Panc1 (cell line): Measurements from ENCODE around the gene CNBP. TPM values are rescaled to one million over a fixed set of nuclear protein-coding genes. Genes with fewer than 3 reads are reported as not detected.

Experiments used
- ATAC-seq: fragments of 200-7000 bp; cut with Tn5 transposase; 2 replicates; pipeline ENCODE4 v1.9.1; 2020; ENCODE audit warnings: mild to moderate bottlenecking, moderate library complexity
- BruUV-seq: library from RNA; stranded (reverse); fragments of 400-500 nt; replicated peaks from 2 replicates; lab custom pipeline; 2021; lab: Mats Ljungman, UMichigan
- CTCF ChIA-PET: fragments of 300-600 bp; sonication (Branson Sonifier 250); formaldehyde crosslinking; loops from one replicate; lab custom pipeline; 2022; ENCODE audit warnings: antibody characterized with exemption; lab: Charles Lee
- POLR2A ChIA-PET: fragments of 300-600 bp; sonication (Branson Sonifier 250); formaldehyde crosslinking; loops from one replicate; lab custom pipeline; 2022; ENCODE audit warnings: antibody characterized with exemption; lab: Charles Lee
- DNase-seq: peaks from one replicate; pipeline ENCODE4 v3.0.0-alpha.2; 2010; ENCODE audit warnings: low read depth, low spot score
- H3K27ac ChIP-seq: 2 replicates; pipeline ENCODE4 v1.5.1; 2011; ENCODE audit warnings: mild to moderate bottlenecking, low read length, inconsistent platforms
- H3K27me3 ChIP-seq: fragments of 200-500 bp; sonication (Bioruptor generic); 2 replicates; pipeline ENCODE4 v1.6.0; 2014; ENCODE audit warnings: low read length, inconsistent platforms; ENCODE audit not compliant: control insufficient read depth, insufficient read depth
- H3K36me3 ChIP-seq: fragments of 200-500 bp; sonication (Bioruptor generic); 2 replicates; pipeline ENCODE4 v1.5.1; 2014; ENCODE audit warnings: inconsistent platforms, mild to moderate bottlenecking, low read length, moderate library complexity; ENCODE audit not compliant: control insufficient read depth, insufficient read depth
- H3K4me1 ChIP-seq: 2 replicates; pipeline ENCODE4 v1.5.1; 2011; ENCODE audit warnings: inconsistent platforms, mild to moderate bottlenecking, low read length, moderate library complexity; ENCODE audit not compliant: control insufficient read depth, insufficient read depth
- H3K4me3 ChIP-seq, 2 experiments: 2 replicates each; pipeline ENCODE4 v1.5.1; 2011 to 2012; ENCODE audit warnings: low read depth in 2 of 2, low read length in 2 of 2, mild to moderate bottlenecking in 2 of 2, inconsistent platforms in 1 of 2, moderate library complexity in 1 of 2
- H3K9me3 ChIP-seq: fragments of 200-500 bp; sonication (Bioruptor generic); 2 replicates; pipeline ENCODE4 v1.5.1; 2014; ENCODE audit warnings: low read depth, mild to moderate bottlenecking, inconsistent platforms, low read length, moderate library complexity; ENCODE audit not compliant: control insufficient read depth, insufficient read depth
- CTCF ChIP-seq: fragments of 450-650 bp; IDR thresholded peaks from 2 replicates; pipeline ENCODE4 v1.5.1; 2017; ENCODE audit warnings: mild to moderate bottlenecking
- POLR2AphosphoS5 ChIP-seq: IDR thresholded peaks from 2 replicates; pipeline ENCODE4 v1.6.1; 2012; ENCODE audit warnings: mild to moderate bottlenecking, low read depth, low read length, moderate library complexity
- SIN3A ChIP-seq: IDR thresholded peaks from 2 replicates; pipeline ENCODE4 v1.6.1; 2012; ENCODE audit warnings: low read depth, mild to moderate bottlenecking, low read length, moderate library complexity, borderline replicate concordance; ENCODE audit not compliant: insufficient read depth
- TCF7L2 ChIP-seq: IDR thresholded peaks from 2 replicates; pipeline ENCODE4 v1.6.1; 2011; ENCODE audit warnings: mild to moderate bottlenecking, low read depth, low read length, inconsistent platforms
- in situ Hi-C: cut with HindIII; loops from 2 replicates; pipeline ENCODE4 v1.10.0; 2016; ENCODE audit warnings: low sequenced_read_pairs, low pct_unique_long_range_greater_than_20kb
- intact Hi-C: fragments of 100-400 bp; cut with micrococcal nuclease; formaldehyde crosslinking; loops from one replicate; pipeline ENCODE4 v1.10.0; 2022; ENCODE audit not compliant: unreplicated experiment
- total RNA-seq: library from RNA; stranded (reverse); gene quantifications from one replicate; pipeline ENCODE4 v1.2.1, GENCODE V29; 2021; ENCODE audit not compliant: unreplicated experiment
- TF ChIP-seq, protein P1 (sequence below), 2 experiments: IDR thresholded peaks; 2 replicates each; pipeline ENCODE4 v1.6.1; 2011 to 2012; ENCODE audit warnings: low read depth in 2 of 2, control low read depth in 1 of 2, low read length in 1 of 2, mild to moderate bottlenecking in 1 of 2, moderate library complexity in 1 of 2; ENCODE audit not compliant: insufficient read depth in 1 of 2

Gene CNBP
- total RNA-seq, 1 experiment from 2014 or later = 355 TPM

DNA sequence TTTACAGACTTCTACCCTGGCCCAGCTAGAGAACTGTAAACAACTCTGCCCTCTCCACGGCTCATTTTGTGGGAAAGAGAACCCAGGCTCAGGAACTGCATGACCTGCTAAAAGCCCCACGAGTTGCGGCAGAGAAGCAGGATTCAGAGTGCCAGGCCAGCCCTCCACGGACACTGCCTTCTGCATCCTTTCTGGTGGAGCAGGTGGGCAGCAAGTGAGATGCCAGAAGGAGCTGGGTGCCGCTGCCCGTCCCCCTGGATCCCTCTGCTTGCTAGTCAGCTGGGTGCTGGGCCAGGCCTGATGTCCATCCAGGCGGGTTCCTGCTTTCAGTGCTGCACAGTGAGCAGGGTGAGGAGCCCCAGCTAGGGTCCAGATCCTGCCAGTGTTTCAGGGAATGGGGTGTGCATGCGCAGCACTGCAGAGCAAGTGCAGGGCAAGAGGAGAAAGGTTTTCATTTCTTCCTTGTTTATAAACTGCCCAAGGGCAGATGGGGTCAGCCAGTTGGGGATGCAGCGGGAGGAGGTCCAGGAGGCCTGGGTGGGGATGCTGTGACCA, 56.9 kb downstream of the CNBP start:
- TF ChIP-seq TCF7L2 (no peak), SIN3A (no peak), POLR2AphosphoS5 (no peak)
- TF ChIP-seq, protein P1, sequence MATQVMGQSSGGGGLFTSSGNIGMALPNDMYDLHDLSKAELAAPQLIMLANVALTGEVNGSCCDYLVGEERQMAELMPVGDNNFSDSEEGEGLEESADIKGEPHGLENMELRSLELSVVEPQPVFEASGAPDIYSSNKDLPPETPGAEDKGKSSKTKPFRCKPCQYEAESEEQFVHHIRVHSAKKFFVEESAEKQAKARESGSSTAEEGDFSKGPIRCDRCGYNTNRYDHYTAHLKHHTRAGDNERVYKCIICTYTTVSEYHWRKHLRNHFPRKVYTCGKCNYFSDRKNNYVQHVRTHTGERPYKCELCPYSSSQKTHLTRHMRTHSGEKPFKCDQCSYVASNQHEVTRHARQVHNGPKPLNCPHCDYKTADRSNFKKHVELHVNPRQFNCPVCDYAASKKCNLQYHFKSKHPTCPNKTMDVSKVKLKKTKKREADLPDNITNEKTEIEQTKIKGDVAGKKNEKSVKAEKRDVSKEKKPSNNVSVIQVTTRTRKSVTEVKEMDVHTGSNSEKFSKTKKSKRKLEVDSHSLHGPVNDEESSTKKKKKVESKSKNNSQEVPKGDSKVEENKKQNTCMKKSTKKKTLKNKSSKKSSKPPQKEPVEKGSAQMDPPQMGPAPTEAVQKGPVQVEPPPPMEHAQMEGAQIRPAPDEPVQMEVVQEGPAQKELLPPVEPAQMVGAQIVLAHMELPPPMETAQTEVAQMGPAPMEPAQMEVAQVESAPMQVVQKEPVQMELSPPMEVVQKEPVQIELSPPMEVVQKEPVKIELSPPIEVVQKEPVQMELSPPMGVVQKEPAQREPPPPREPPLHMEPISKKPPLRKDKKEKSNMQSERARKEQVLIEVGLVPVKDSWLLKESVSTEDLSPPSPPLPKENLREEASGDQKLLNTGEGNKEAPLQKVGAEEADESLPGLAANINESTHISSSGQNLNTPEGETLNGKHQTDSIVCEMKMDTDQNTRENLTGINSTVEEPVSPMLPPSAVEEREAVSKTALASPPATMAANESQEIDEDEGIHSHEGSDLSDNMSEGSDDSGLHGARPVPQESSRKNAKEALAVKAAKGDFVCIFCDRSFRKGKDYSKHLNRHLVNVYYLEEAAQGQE (IDR thresholded peaks at IDR 0.05; ENCODE audit: insufficient read depth in 1 of 2, low read depth in 2 of 2, low read length in 1 of 2) = no peak
- no peaks in the 10 kb centered on the region for H3K27me3 ChIP-seq
- H3K9me3 ChIP-seq = no peaks in the 10 kb centered on the region
- no peak overlapping the region for H3K27ac ChIP-seq
- H3K36me3 ChIP-seq = no peaks in the 10 kb centered on the region; the same call in 1 of the 2 replicates
- ATAC-seq (no peak), DNase-seq (no peak)
- H3K4me1 ChIP-seq = no peaks in the 10 kb centered on the region; the same call in 1 of the 2 replicates
- CTCF ChIA-PET = no interaction called here
- POLR2A ChIA-PET = no interaction called here
- BruUV-seq = no TSS peak
- intact Hi-C loops = no loop called here
- in situ Hi-C loops = loop anchor here (10.0 kb wide), 1 partner anchor 132 kb away; the partner anchor contains the start of gene CFAP92
- H3K4me3 ChIP-seq = no peak overlapping the region

DNA sequence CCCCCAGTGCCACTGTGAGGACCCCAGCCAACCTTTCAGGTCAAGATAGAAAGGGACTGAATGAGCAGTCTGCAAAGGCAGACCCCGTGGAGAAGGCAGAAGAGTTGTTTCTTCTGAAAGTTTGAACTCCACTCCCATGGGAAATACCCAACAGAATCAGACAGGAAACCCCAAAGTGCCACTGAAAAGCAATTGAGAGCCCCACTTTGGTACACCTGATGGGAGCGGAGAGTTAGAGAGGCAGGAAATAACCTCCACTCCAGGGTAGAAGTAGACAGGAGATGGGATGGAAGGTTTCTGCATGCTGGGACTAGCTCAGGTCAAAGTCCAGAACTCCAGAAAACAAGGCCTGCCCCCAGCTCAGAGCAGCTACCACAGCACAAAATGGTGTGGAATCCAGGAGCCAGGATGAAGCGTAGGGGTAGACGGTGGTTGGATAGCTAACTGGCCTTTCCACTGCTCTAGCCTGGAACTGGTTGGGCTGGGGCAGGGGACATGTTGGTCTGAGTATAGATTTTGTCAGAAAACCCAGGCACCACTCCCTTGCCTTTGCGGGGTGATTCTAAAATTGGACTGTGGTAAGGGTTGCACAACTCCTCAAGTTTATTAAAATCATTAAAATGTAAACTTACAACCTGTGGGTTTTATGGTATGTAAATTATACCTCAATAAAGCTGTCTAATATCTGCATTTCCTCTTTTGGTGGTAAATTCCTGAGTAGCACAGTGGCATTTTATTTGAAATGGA, 60.2 kb downstream of the CNBP start:
- no peaks in the 10 kb centered on the region for H3K9me3 ChIP-seq
- H3K27ac ChIP-seq = peak overlapping the region; percentile 26; the same call in 1 of the 2 replicates
- no TSS peak for BruUV-seq
- no peaks in the 10 kb centered on the region; the same call in 1 of the 2 replicates for H3K36me3 ChIP-seq
- H3K27me3 ChIP-seq = no peaks in the 10 kb centered on the region
- in situ Hi-C loops = loop anchor here (10.0 kb wide), 1 partner anchor 129 kb away; the partner anchor contains the start of gene CFAP92
- TF ChIP-seq CTCF = no peak
- TF ChIP-seq TCF7L2 = no peak
- TF ChIP-seq, protein P1 (IDR thresholded peaks at IDR 0.05; ENCODE audit: insufficient read depth in 1 of 2, low read depth in 2 of 2, low read length in 1 of 2) = no peak
- TF ChIP-seq POLR2AphosphoS5 = no peak
- TF ChIP-seq SIN3A = no peak
- peaks cover 17% of the 10 kb centered on the region for H3K4me1 ChIP-seq
- CTCF ChIA-PET = interaction anchor here (0.8 kb wide), 1 partner anchor 70 kb away, joined by 5 read pairs; no protein-coding TSS in a partner anchor
- DNase-seq (no peak), ATAC-seq (no peak)
- H3K4me3 ChIP-seq = no peak overlapping the region
- intact Hi-C loops = no loop called here
- POLR2A ChIA-PET = no interaction called here
